Fibroblast of skin of abdomen (primary cell): Measurements from ENCODE around the gene SFXN3.

ENCODE experiments used
- DNase-seq: peaks from one replicate; pipeline ENCODE4 v3.0.0-alpha.2; 2013

Gene SFXN3

DNA sequence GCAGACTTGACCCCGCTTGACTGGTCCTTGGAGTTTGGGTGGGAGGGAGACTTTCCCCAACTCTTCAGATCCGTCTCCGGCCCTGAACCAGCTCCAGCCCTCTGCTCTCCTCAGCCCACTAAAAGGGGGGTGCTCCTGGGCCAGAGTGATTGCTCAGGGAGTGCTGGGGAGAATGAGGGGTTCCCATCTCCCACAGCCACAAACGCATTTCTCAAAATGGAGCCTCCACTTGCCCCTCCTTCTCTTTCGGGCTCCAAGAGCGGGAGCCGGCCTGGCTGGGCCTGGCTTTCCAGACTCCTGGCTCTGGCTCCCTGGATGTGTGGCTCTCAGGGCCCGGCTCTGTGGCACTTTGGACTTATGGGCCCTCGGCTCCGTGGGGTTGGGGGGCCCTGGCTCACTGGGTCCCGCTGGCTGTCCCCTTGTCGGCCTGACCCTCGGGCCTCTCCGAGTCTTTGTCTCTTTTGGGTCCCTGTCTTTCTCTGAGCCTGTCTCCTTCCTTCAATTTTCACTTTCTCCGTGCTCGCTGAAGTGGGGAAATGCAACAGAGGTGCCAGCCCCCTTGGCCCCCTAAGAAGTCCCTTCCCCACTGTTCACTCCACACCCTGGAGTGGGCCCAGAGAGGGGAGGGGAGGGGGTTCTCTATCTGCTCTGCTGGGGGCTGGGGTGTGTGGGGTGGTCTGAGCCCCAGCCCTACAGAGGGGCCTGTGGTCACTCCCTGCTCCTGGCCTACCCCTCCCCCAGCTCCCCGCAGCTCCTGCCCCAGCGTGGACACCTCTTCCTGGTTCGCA lies 30.7 kb upstream of the SFXN3 start:
- DNase-seq: no peak

DNA sequence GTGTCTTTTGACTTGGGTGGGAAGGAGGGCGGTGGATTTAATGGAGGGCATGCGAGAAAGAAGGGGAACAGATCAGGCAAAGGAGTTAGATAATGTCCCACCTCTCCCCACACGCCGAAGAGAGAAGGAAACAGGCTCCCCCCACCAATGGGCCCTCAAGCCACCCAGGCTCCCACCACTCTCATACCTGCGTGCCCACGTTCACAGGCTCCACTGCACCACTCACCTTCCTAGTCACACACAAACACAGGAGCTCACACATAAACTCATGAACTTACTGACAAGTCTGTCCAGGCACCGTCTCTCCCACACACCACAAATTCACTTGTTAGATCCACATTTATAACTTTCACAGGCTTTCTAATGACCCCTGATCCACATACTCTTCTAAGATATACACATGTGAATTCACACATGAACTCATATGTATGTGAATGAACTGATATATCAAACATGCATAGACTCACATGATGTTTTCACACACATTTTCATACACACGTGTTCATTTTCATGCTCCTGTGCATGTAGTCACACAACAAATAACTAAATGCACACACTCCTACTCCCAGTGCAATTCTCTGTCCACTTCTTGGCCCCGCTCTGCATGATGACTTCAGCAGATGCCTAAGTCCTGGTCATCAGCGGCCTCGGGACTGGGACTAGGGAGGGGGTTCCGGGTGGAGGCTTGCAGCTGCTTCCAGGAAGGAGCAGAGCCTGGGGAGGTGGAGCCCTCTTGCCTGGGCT lies 29.9 kb upstream of the SFXN3 start:
- peak; percentile 76 for DNase-seq

DNA sequence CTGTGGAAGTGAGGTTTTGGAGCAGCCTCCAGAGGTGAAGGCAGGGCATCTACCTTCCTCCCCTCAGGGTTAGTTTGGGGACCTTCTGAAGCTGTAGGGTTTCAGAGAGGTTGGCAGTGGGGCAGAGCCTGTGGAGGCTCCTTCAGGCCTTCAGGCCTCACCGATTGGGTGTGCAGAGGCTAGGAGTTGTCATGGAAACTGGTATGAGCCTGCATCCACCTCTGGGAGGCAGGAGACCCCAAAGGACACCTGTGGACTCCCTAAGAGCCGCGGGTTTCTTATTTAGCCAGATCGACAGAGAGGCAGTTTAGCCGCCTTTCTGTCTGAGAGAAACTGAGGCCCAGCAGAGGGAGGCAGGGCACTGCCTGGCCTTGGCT lies 29.4 kb upstream of the SFXN3 start:
- no peak for DNase-seq

DNA sequence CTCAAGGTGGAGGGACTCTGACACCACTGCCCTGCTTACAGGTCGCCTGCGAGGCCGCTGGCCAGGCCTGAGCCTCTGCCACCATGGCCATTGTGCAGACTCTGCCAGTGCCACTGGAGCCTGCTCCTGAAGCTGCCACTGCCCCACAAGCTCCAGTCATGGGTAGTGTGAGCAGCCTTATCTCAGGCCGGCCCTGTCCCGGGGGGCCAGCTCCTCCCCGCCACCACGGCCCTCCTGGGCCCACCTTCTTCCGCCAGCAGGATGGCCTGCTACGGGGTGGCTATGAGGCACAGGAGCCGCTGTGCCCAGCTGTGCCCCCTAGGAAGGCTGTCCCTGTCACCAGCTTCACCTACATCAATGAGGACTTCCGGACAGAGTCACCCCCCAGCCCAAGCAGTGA lies 28.6 kb upstream of the SFXN3 start:
- no peak for DNase-seq

DNA sequence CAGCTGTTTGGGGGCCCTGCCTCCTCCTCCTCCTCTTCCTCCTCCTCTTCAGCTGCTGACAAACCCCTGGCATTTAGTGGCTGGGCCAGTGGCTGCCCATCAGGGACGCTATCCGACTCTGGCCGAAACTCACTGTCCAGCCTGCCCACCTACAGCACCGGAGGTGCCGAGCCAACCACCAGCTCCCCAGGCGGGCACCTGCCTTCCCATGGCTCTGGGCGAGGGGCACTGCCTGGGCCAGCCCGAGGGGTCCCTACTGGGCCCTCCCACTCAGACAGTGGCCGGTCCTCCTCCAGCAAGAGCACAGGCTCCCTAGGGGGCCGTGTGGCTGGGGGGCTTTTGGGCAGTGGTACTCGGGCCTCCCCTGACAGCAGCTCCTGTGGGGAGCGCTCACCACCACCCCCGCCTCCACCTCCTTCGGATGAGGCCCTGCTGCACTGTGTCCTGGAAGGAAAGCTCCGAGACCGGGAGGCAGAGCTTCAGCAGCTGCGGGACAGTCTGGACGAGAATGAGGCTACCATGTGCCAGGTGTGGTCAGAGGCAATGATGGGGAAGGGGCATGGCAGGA lies 27.3 kb upstream of the SFXN3 start:
- DNase-seq: no peak

DNA sequence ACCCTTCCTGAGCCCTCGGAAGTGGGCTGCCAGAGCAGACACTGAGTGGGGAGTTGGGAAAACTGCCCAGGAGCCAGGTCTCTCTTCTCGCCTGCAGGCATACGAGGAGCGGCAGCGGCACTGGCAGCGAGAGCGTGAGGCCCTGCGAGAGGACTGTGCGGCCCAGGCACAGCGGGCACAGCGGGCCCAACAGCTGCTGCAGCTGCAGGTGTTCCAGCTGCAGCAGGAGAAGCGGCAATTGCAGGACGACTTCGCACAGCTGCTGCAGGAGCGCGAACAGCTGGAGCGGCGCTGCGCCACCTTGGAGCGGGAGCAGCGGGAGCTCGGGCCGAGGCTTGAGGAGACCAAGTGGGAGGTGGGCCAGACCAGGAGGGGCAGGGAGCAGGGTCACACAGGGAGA lies 25.7 kb upstream of the SFXN3 start:
- DNase-seq: no peak

DNA sequence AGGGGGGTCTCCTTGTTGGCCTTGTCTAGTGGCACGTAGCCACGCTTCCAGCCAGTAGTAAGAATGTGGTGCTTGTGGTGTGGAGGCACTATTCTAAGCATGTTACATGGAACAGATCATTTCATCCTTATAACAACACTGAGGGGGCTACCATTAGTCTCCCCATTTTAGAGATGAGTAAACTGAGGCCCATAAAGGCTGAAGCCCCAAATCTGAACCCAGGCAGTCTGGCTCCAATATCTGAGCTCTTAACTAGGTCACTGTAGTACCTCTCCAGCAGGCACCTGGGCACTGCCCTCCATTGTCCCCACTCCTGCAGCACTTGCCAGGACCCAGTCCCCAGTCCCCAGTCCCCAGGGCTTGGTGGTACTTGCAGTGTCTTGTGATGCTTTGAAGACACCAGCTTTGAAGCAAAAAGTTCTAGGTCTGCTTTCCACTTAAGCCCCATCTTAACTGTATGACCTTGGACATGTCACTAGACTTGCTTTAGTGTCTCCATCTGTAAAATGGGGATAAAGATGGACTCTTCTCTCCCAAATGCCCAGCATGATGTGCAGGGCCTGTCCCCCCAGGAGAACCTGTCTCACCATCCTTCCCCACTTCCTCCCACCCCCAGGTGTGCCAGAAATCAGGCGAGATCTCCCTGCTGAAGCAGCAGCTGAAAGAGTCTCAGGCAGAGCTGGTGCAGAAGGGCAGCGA lies 25.0 kb upstream of the SFXN3 start:
- DNase-seq: no peak

DNA sequence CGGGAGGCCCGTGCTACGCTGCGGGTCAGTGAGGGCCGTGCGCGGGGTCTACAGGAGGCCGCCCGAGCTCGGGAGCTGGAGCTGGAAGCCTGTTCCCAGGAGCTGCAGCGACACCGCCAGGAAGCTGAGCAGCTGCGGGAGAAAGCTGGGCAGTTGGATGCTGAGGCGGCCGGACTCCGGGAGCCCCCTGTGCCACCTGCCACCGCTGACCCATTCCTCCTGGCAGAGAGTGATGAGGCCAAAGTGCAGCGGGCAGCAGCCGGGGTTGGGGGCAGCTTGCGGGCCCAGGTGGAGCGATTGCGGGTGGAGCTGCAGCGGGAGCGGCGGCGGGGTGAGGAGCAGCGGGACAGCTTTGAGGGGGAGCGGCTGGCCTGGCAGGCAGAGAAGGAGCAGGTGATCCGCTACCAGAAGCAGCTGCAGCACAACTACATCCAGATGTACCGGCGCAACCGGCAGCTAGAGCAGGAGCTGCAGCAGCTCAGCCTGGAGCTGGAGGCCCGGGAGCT lies 24.4 kb upstream of the SFXN3 start:
- no peak for DNase-seq

DNA sequence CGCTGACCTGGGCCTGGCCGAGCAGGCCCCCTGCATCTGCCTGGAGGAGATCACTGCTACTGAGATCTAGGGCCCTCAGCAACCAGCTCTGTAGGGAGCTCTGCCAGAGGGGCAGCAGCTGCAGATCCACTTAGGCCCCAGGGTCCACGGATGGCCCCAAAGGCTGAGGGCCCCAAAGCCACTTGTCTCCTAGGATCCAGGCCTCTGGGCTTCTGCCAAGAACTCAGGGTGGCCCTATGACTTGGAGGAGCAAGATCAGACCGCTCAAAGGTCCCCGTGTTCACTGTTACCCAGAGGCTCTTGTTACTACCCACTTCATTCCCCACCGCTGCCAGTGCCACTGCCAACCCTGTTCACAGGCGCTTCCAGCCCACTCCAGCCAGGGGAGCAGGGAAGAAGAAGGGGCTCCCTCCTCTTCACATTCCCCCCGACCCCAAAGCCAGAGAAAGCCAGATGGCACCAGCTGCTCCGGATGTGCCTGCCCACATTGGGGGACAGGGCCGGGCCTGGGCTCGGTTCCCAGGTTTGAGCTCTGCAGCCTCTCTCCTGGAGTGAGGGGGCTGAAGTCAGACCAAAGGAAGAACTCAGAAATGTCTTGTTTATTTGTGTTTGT lies 23.8 kb upstream of the SFXN3 start:
- no peak for DNase-seq

DNA sequence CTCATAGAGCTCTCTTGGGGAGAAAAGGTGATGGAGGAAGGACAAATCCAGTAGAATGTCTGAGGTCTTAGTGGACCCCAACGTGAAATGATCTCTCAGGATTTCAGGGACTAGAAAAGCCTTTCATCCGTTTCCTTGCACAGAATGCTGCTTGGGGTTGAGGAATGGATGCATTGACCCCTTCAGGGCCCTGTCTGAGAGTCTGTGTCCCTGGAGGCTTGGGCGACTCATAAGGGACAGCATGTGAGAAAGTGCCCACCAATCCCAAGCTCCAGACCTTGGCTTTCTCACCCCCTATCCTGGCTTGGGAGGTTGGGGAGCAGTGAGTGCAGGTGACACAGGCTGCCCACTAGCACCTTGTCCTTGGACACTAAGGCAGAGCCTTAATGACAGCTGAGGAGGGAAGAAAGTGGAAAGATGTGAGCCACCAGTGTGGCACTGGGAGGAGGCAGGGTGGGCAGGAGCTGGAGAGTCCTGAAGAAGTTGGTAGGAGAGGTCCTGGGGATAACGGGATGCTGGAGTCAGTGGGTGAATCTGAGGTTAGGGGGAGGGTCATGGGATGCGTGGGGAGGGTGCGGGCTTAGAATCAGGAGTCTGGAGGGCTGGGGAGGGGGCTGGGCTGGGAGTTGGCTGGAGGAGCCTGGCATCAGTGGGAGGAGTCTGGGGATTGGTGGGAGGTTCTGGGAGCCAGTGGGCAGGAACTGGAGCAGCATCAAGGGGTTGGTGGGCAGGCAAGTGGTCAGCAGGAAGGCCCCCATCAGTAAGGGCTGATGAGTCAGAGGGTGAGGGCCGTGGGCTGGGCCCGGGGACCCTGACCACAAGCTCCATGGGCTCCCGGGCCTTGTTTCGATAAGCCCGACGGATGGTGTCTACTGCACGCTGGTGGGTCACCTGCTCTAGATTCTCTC lies 22.9 kb upstream of the SFXN3 start:
- DNase-seq: no peak

DNA sequence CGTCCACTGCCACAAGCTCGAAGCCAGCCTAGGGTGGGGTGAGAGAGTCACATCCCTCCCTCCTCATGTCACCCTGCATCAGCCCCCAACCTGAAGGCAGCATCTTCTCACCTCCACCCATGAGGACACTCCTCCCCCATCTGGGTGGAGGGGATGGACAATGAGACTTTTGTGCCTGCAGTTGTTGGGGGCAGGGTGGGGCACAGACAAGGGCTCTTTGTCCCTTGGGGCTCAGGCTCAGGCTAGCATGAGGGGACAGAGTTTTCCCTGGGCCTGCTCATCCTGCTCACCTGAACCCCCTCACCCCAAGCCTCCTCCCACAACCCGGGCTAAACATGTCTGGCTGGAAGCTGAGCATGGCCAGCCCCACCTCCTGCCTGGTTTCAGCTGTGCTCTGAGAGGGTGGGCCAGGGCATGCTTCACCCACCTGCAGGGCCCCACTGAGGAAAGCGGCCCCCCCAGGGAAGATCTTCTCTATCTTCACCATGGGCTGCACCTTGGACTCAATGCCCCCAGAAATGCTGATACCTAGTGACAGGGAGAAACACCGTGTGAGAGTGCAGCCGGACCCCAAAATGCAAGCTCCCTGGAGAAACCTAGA lies 22.1 kb upstream of the SFXN3 start:
- DNase-seq: no peak

DNA sequence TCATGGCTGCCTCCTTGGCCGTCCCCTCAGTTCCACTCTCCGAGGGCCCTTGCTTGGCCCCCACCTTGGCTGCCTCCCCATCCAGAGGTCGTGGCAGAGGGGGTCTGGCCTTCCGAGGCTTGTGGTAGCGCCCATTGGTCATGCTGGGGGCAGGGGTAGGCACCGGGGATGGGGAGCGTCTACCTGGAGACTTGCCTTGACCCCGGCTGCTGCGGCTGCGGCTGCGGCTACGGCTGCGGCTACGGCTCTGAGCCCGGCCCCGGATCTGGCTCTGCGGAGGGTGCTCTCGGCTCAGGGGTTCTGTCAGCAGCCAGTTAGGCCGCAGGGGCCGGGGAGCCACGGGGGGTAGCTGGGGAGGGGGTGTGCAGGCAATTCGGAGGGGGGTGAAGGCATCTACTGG lies 20.7 kb upstream of the SFXN3 start:
- no peak for DNase-seq

DNA sequence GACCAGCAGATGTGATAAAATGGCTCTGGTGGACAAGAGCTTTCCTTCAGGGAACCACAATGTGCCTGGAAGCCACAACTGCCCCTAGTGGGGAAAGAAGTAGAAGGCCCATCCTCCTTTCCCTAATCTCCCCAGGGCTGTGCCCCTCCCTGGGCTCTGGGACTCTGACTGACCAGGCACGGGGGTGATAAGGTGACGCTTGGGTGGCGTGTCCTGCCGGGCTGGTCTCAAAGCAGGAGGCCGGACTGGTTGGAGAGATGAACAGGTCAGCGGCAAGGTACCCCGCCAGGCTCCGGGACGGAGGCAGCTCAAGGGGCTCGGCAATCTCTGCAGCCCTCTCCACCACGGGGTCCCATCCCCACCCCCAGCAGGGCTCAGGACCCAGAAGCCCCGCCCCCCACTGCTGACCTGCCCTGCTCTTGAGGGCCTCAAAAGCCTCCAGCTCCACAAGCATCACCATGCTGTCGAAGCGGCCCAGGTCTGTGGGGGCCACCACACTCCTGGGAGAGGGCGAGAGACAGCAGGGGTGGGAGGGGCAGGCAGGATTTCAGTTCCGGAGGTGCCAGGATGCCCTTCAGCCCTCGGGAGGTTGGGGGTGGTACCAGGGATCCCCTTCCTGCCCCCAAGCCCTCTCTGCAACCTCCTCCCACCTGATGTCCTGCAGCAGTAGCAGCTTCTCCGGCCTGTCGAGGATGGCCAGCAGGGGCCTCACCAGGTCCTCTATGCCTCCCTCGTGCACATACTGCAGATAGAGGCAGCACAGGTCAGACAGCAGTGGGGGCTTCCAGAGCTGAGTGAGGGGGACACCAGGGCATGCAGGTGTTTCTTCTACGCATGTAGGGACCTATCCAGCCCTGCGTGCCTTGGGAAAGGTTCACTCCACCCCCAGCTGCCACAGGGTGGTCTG lies 19.3 kb upstream of the SFXN3 start:
- DNase-seq: no peak

DNA sequence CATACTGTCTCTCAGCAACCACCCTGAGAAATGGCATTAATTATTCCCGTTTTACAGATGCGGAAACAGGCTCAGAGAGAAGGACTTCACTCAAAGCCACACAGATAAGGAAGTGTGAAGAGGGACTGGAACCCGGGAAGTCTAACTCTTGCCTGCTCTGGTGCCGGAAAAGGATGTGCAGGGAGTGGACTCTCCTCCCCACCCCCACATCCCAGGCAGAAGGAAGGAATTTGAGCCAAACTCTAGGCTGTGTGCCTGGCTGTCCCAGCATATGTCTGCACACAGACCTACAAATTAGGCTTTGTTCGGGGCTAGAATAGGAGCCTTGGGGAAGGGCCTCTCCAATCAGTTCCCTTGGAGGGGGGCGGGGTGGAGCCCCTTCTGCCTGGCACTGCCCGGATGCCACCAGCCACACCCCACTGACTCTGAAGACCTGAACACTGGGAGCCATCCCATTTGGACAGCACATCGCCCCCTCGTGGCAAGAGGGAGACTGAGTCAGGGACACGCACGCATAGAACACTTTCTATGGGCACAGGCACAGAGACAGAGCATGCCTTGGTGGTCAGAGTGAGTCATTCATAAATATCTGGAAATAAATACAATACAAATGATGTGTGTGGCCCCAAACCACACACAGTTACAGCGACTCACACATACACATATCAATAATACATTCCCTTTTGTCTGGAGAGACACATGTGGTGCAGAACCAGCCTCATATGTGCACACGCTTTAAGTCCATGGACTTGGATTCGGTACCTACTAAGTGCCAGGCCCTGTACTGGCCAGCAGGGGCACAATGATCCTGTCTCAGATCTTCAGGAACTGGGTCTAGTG lies 18.3 kb upstream of the SFXN3 start:
- peak; percentile 93 for DNase-seq

DNA sequence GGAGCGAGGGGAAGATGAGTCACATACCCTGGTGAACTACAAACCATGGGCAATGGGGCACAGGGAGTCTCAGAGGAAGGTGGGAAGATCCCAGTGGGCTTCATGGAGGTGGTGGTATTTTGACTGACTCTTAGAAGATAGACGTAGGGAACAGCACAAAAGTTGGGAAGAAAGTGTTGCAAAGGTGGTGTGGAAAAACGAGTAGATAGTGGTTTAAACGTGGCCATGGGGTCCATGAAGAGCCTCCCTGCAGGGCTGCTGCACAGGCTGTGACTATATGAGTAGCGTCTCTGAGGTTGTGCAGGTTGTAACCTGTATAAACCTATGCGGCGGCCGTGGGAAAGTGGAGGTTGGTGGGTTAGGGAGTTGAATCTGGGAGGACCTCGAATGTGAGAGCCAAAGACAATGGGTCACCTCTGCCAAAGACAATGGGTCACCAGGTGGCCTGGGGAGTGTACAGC lies 17.6 kb upstream of the SFXN3 start:
- DNase-seq: no peak

DNA sequence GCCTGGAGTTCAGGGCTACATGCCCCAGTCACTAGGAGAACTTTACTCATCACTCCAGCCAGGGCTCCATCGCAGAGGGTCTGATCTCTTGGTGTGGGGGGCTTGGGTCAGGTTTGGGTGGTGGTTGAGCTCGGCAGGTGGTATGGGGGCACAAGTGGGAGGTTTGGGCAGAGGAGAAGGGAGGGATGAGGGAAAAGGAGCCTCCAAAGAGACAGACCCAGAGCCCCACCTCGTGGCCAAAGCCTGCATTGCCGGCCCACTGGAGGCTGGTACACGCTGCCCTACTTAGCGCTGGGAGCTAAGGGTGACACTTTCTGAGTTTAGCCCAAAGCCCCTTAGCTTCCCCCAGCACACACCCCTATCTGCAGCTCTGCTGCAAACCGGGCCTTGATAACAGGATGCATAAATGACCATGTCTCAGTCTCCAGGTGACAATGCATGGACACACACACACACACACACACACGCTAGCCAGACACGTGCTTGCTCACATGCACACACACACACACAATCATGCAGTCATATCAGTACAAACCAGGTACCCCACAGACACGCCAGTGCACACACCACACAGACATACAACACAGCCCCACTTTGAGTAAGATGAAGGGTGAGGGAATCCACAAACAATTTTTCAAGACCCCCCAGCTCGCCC lies 16.7 kb upstream of the SFXN3 start:
- DNase-seq: peak; percentile 57

DNA sequence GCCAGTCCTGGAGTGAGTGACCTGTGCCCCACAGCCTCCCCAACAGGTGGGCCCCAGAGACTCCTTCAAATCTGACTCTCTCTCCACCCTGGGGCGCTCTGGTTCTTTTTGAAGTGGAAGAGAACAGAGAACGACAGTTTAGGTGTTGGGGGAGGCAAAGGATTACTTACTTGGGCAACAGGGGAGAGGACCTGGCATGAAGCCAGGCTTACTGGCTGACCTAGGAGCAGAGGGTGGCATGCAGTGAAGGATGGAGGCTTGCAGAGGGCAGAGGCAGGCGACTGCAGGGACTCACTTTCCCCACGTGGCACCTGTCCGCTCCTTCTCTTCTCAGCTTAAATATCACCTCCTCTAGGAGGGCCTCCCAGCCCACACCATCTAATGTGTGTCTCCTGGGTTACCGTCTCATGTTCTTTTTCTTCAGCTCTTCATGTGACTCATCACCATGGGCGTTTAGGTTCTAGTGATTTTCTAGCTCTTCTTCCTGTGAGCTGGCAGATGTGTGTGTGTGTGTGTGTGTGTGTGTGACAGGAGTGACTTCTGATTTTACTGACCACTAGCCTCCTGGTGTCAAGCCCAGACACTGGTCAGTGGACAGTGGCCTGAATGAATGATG lies 16.0 kb upstream of the SFXN3 start:
- DNase-seq: peak; percentile 88

DNA sequence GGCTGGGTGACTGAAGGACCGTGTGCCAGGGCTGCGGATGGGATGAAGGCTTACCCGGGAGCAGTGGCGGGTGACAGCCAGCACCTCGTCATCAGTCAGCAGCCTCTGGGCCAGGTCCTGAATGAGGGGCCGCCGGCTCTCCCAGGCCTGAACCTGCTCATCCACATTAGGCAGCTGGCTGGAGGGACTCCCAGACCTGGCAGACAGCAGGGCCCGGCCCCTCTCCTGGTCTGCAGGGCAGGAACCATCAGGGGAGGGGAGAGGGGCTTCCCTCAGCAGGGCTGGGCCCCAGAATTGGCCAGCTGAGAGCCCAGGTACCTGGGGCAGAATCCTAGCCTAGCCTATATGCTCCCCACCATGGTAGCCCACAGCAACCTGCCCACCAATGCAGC lies 15.5 kb upstream of the SFXN3 start:
- DNase-seq: no peak
